HFFc6 (cell line): Measurements from ENCODE around the gene GTF3C6. TPM values are rescaled to one million over a fixed set of nuclear protein-coding genes. Genes with fewer than 3 reads are reported as not detected.

ENCODE experiments used
- DNase-seq: peaks from one replicate; pipeline ENCODE4 v3.0.0-alpha.2; 2018
- H3K27ac Mint-ChIP-seq: 2 replicates; pipeline ENCODE4 v1.8.0; 2020; ENCODE audit warnings: mild to moderate bottlenecking, mixed read lengths
- H3K27me3 Mint-ChIP-seq: 2 replicates; pipeline ENCODE4 v1.8.0; 2021; ENCODE audit warnings: mild to moderate bottlenecking, moderate library complexity, mixed read lengths; ENCODE audit not compliant: insufficient read depth
- H3K36me3 Mint-ChIP-seq: 2 replicates; pipeline ENCODE4 v1.8.0; 2021; ENCODE audit warnings: low read depth, mixed read lengths
- H3K4me1 Mint-ChIP-seq: 2 replicates; pipeline ENCODE4 v1.8.0; 2020; ENCODE audit warnings: low read depth, mixed read lengths
- H3K4me3 Mint-ChIP-seq: 2 replicates; pipeline ENCODE4 v1.8.0; 2020; ENCODE audit warnings: mild to moderate bottlenecking, moderate library complexity, mixed read lengths
- H3K9me3 Mint-ChIP-seq: 2 replicates; pipeline ENCODE4 v1.8.0; 2020; ENCODE audit warnings: mild to moderate bottlenecking, mixed read lengths
- CTCF ChIP-seq: fragments of 200-600 bp; sonication (generic); IDR thresholded peaks from 2 replicates; pipeline ENCODE4 v1.5.0; 2021; ENCODE audit warnings: antibody characterized with exemption, mild to moderate bottlenecking
- long read RNA-seq: library from polyadenylated mRNA; unstranded; transcript quantifications from one replicate; pipeline ENCODE4 v2.0.0, GENCODE V29; 2019
- total RNA-seq, 6 experiments: library from RNA; stranded (reverse); fragmentation: NEBNext Ultra II Directional; extraction: Animal tissue kit (Norgen Biotek cat#: 25700); gene quantifications; 2 replicates in 1 of 6; 3 replicates in 5 of 6; pipeline ENCODE4 v1.2.3, GENCODE V29; 2021

The GTF3C6 gene
- total RNA-seq, result 100 to 1,000 TPM; 119 to 134 (median 127) TPM
- long read RNA-seq, transcript GTF3C6-201 (6 exons, 952 nt), result major isoform, 144 of 165 reads
- long read RNA-seq, partial matches to known transcripts, result 9 of 165 reads
- long read RNA-seq, other reads (novel, unspliced or antisense), result 11 of 165 reads

- peaks cover 26% of the 10 kb centered on the region for H3K4me1 Mint-ChIP-seq
- H3K9me3 Mint-ChIP-seq, result no peaks in the 10 kb centered on the region
- H3K36me3 Mint-ChIP-seq, result peaks cover 16% of the 10 kb centered on the region
- H3K27ac Mint-ChIP-seq, result peak within 1 kb of the TSS; percentile 98
- H3K4me3 Mint-ChIP-seq, result peak within 1 kb of the TSS; percentile 96
- H3K27me3 Mint-ChIP-seq, result peaks cover 2% of the 10 kb centered on the region; the same call in 1 of the 2 replicates
- no peak for TF ChIP-seq CTCF
- DNase-seq, result peak; percentile 90
These were observed at the start of gene GTF3C6 for GRCh38 chr6:110958329-110959192. TSS of gene GTF3C6 (plus strand) at chr6:110958706. CDS start at chr6:110958770, 64 bp downstream.

- no peak overlapping the region for H3K27ac Mint-ChIP-seq
- no peaks in the 10 kb centered on the region for H3K9me3 Mint-ChIP-seq
- H3K4me3 Mint-ChIP-seq, result no peak overlapping the region
- DNase-seq, result no peak
- H3K36me3 Mint-ChIP-seq, result no peaks in the 10 kb centered on the region
- TF ChIP-seq CTCF, result no peak
- H3K27me3 Mint-ChIP-seq, result peaks cover 4% of the 10 kb centered on the region
- peaks cover 9% of the 10 kb centered on the region; the same call in 1 of the 2 replicates for H3K4me1 Mint-ChIP-seq
These were observed 27.7 kb upstream of the GTF3C6 start for GRCh38 chr6:110930781-110931180.

- no peak overlapping the region for H3K4me3 Mint-ChIP-seq
- no peaks in the 10 kb centered on the region for H3K36me3 Mint-ChIP-seq
- TF ChIP-seq CTCF, result no peak
- peaks cover 9% of the 10 kb centered on the region; the same call in 1 of the 2 replicates for H3K4me1 Mint-ChIP-seq
- DNase-seq, result no peak
- H3K27ac Mint-ChIP-seq, result no peak overlapping the region
- H3K27me3 Mint-ChIP-seq, result peaks cover 2% of the 10 kb centered on the region; the same call in 1 of the 2 replicates
- no peaks in the 10 kb centered on the region for H3K9me3 Mint-ChIP-seq
These were observed 24.6 kb upstream of the GTF3C6 start for GRCh38 chr6:110933912-110934311.

- Mint-ChIP-seq H3K4me1 (peaks cover 9% of the 10 kb centered on the region; the same call in 1 of the 2 replicates), H3K4me3 (no peak overlapping the region), H3K27me3 (peaks cover 2% of the 10 kb centered on the region; the same call in 1 of the 2 replicates), H3K9me3 (no peaks in the 10 kb centered on the region), H3K27ac (no peak overlapping the region), H3K36me3 (no peaks in the 10 kb centered on the region)
- TF ChIP-seq CTCF, result no peak
- DNase-seq, result no peak
These were observed 24.1 kb upstream of the GTF3C6 start for GRCh38 chr6:110934381-110934898.

- Mint-ChIP-seq H3K4me1 (peaks cover 3% of the 10 kb centered on the region; the same call in 1 of the 2 replicates), H3K36me3 (no peaks in the 10 kb centered on the region), H3K27me3 (peaks cover 2% of the 10 kb centered on the region; the same call in 1 of the 2 replicates), H3K4me3 (no peak overlapping the region), H3K9me3 (no peaks in the 10 kb centered on the region), H3K27ac (no peak overlapping the region)
- TF ChIP-seq CTCF, result no peak
- no peak for DNase-seq
These were observed 23.3 kb upstream of the GTF3C6 start for GRCh38 chr6:110935171-110935570.
